Keratinocyte (primary cell): Measurements from ENCODE around the gene CPSF7.

Experiments
- EZH2 ChIP-seq: IDR thresholded peaks from one replicate; pipeline ENCODE4 v1.6.1; 2012; ENCODE audit warnings: inconsistent platforms, mild to moderate bottlenecking, low read length, moderate library complexity
- TF ChIP-seq, protein P1 (sequence below), 3 experiments: IDR thresholded peaks in 1 of 3; conservative IDR thresholded peaks in 1 of 3; optimal IDR thresholded peaks in 1 of 3; 2 replicates in 2 of 3; 3 replicates in 1 of 3; pipeline versions ENCODE3 to v1.5.1; 2011; ENCODE audit warnings: low read length in 3 of 3, mild to moderate bottlenecking in 3 of 3, moderate library complexity in 2 of 3, control low read depth in 1 of 3, inconsistent platforms in 1 of 3; ENCODE audit not compliant: insufficient read depth in 2 of 3; ENCODE audit errors: extremely low read depth in 1 of 3

DNA sequence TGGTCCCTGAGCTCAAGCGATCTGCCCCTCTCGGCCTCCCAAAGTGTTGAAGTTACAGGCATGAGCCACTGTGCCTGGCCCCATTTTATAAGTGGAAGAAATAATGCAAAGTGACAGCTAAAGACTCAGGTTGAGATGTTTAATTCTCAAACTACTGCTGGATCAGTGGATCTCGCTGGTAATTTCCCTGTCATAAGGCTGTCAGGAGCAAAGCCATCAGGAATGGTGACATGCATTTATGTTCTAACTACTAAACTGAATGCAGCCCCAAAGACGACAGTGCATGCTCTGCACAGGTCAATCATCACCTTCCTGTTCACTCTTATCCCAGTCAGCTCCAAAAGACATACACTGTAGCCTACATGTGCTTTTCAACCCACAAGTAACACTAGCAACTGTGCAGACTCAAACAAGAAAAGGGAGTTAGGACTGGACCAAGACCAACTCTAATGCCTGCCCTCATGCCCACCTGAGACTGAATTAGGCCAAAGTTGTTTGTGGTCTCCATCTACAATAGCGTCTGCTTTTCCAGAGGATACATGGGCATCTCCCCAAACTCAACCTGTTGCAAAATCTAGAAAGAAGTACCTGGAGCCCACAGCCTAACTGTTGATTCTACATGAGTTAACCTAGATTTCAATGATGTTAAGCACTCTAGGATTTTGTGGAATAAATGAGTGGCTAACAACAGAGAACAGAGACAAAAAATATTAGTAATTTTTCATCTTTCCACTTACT lies 22.6 kb downstream of the CPSF7 start:
- TF ChIP-seq, protein P1, sequence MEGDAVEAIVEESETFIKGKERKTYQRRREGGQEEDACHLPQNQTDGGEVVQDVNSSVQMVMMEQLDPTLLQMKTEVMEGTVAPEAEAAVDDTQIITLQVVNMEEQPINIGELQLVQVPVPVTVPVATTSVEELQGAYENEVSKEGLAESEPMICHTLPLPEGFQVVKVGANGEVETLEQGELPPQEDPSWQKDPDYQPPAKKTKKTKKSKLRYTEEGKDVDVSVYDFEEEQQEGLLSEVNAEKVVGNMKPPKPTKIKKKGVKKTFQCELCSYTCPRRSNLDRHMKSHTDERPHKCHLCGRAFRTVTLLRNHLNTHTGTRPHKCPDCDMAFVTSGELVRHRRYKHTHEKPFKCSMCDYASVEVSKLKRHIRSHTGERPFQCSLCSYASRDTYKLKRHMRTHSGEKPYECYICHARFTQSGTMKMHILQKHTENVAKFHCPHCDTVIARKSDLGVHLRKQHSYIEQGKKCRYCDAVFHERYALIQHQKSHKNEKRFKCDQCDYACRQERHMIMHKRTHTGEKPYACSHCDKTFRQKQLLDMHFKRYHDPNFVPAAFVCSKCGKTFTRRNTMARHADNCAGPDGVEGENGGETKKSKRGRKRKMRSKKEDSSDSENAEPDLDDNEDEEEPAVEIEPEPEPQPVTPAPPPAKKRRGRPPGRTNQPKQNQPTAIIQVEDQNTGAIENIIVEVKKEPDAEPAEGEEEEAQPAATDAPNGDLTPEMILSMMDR (optimal IDR thresholded peaks at IDR 0.05 in 1 of 3, IDR thresholded peaks at IDR 0.05 in 1 of 3, conservative IDR thresholded peaks at IDR 0.05 in 1 of 3; ENCODE audit: extremely low read depth in 1 of 3, insufficient read depth in 2 of 3, low read length in 3 of 3), result no peak
- no peak for TF ChIP-seq EZH2
